Measurements from ENCODE around the gene SELENON.

GRCh38 chr1:25862785-25863485, 62.9 kb downstream of the SELENON start:
- TF ChIP-seq POLR2A (IDR thresholded peaks at IDR 0.05; ENCODE audit: extremely low read depth, insufficient read length), result no peak
- TF ChIP-seq, protein P1, sequence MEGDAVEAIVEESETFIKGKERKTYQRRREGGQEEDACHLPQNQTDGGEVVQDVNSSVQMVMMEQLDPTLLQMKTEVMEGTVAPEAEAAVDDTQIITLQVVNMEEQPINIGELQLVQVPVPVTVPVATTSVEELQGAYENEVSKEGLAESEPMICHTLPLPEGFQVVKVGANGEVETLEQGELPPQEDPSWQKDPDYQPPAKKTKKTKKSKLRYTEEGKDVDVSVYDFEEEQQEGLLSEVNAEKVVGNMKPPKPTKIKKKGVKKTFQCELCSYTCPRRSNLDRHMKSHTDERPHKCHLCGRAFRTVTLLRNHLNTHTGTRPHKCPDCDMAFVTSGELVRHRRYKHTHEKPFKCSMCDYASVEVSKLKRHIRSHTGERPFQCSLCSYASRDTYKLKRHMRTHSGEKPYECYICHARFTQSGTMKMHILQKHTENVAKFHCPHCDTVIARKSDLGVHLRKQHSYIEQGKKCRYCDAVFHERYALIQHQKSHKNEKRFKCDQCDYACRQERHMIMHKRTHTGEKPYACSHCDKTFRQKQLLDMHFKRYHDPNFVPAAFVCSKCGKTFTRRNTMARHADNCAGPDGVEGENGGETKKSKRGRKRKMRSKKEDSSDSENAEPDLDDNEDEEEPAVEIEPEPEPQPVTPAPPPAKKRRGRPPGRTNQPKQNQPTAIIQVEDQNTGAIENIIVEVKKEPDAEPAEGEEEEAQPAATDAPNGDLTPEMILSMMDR (IDR thresholded peaks at IDR 0.05; ENCODE audit: low read depth, low read length), result no peak
- TF ChIP-seq MYC (IDR thresholded peaks at IDR 0.05; ENCODE audit: low read depth, low read length), result no peak

All from NB4 (cell line).